ENCODE data around the gene TLR7.

TLR7 gene

DNA sequence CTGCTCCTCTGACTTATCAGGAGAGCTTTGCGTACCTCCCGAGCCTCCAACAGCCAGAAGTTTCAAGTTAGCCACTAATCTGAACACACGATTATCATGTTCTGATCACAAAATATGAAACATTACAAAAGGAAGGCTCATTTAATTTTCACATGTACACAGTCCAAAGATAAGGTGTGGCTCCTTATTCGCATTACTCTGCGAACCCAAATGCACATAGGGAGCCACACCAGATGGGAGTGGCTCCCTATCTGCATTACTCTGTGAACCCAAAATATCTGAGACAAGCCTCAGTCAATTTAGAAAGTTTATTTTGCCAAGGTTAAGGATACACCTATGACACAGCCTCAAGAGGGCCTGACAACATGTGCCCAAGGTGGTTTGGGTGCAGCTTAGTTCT lies 68.0 kb downstream of the TLR7 start:
- no peak for TF ChIP-seq CTCF (IDR thresholded peaks at IDR 0.05)
- no peaks in the 10 kb centered on the region for H3K27me3 Mint-ChIP-seq (ENCODE audit: low read depth, poor library complexity)
- H3K9me3 Mint-ChIP-seq: peaks cover 66% of the 10 kb centered on the region
- peaks cover 3% of the 10 kb centered on the region for H3K36me3 Mint-ChIP-seq (ENCODE audit: low read depth)
- H3K4me3 Mint-ChIP-seq: no peak overlapping the region
- no peaks in the 10 kb centered on the region for H3K4me1 Mint-ChIP-seq
- no peak overlapping the region for H3K27ac Mint-ChIP-seq
- DNase-seq: no peak

GRCh38 chrX:12936947-12937346 lies 70.1 kb downstream of the TLR7 start:
- Mint-ChIP-seq H3K27me3 (ENCODE audit: low read depth, poor library complexity) (peaks cover 2% of the 10 kb centered on the region), H3K4me3 (no peak overlapping the region), H3K4me1 (no peaks in the 10 kb centered on the region)

More at GRCh38 chrX:12936947-12937346, 70.1 kb downstream of the TLR7 start:
- no peak overlapping the region for H3K27ac Mint-ChIP-seq
- H3K9me3 Mint-ChIP-seq: peaks cover 77% of the 10 kb centered on the region
- H3K36me3 Mint-ChIP-seq (ENCODE audit: low read depth): peaks cover 21% of the 10 kb centered on the region
- no peak for DNase-seq
- no peak for TF ChIP-seq CTCF (IDR thresholded peaks at IDR 0.05)

Measured in nephron progenitor cell (in vitro differentiated cells).